GM19397 (cell line): Measurements from ENCODE around the gene SULF2.

Experiments used
- ATAC-seq: cut with Tn5 transposase; IDR thresholded peaks from one replicate; pipeline ENCODE4 v1.9.1; 2021; ENCODE audit warnings: mild to moderate bottlenecking, moderate library complexity; ENCODE audit not compliant: unreplicated experiment

The SULF2 gene

DNA sequence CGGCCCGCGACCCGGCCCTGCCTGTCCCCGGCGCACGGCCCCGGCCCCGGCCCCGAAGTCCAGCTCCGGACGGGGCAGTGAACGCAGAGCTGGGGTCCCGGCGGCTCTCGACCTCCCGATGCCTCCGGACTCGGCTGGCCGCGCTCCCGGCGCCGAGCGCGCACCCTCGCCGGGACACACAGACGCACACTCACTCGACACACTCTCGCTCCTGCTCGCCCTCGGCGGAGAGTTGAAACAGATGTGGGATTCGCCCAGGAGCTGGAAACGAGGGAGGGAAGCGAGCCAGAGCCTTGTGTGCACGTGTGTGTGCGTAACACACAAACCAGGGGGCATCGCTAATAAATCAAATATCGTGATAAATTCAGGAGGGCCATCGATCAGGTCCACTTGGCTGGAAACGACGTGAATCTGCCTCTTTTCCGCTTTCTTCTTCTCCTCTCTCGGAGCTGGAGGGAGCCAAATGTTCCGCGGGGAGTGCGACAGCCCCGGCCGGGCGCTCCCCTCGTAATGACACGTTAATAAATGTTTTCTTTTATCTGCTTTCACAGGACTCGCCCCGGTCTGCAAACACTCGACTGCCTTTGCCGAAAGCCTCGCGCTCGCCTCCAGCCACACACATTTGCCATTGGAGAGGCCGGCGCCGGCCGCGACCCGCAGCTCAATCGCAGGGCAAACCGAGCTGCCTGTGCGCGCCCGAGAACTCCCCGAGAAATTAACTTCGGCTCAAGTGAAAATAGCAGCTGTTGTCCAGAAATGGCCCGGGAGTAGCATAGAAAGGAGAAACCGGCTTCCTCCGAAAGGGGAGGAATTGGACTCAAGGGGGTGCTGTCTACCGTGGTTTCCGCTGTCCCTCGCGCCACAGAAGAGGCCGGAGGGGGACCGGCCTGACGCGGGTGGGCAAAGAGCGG is 828 bp upstream of the SULF2 start:
- no peak for ATAC-seq

DNA sequence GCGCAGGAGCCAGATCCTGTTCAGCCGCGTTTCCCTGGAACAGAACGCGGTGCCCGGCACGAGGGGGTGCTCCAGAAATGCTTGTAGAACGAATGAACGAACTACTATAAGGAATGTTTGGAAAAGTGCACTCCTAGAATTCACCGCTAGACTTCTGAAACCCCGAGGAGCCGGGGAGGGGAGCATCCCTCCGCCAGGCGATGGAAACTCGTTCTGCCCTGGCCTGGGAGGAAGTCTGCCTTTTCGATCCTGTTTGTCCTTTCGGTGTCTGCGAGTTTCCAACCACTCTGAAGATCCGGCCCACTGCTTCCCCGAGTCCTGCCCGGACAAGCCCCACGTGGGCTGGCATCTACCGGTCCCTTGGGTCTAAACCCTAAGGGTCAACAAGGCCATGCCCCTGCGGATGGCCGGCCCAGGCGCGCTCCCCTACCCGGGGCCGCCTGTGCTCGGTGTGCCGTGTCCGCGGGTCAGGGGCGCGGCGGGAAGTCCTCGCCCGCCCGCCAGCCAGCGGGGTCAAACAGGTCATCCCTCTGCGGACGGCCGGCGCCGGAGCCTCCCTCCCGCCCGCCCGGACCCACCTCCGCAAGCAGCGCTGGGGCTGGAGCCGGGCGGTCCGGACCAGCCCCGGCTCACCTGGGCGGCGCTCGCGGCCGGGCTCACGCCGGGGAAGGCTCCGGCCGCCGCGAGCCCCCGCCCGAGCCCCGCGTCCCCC is 526 bp downstream of the SULF2 start:
- ATAC-seq = no peak

DNA sequence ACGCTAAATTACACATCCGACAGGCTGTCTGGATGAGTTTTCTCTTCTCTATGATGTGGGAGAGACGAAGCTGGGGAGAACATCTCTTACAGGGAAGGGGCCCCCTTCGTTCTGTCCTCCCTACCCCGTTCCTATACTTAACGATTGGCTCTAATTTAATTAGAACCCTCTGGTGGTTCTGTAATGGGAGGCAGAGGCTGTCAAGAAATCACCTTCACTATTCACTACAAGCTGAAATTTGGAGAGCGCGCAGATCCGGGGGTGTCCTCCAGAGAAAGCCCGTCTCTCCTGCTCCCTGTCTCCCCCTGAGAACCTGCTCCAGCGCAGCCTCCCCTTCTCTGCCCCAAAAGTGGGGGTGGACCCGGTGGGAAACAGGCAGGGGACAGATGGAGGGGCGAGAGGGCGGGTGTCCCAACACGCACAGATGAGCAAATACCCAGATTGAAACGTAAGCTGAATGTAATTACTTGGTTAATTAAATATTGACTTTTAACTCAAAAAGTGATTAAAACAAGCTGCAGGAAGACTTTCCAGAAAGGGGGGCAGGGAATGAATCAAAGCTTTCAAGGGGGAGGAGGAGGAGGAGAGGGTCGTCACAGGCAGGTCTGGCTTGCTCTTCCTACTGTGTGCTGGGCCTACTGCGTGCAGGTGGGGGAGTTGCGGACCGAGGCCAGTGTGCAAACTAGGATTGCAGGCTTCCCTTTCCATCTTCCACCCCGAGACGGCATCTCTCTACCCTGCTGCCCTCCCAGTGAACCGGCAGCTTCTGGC is 1.3 kb downstream of the SULF2 start:
- no peak for ATAC-seq

DNA sequence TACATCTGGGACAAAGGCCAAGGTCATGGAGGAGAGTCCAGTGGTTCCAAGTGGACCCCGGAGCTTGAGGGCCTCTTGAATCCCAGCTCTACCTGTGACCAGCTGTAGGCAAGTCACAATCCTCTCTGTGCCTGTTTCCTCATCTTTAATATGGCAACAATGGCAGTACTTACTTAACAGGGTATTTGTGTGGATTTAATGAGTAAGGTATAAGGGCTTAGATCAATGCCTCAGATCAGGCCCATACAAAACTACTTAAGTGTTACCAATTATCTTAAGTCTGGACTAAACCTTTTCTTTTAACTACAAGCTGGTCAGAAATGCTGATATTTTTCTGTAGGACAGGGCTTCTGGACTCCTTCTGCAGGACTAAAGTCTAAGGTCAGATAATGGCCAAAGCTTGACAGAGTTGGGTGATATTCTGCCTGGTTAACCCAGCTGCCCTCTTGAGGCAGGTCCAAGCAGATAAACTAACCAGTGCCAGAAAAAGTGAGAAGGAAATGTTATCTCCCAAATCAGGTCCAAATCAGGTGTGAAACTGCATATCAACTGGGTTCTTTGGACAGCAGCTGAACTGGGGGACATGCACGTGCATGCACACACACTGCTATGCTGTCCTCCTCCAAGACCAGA is 2.2 kb downstream of the SULF2 start:
- ATAC-seq = no peak

DNA sequence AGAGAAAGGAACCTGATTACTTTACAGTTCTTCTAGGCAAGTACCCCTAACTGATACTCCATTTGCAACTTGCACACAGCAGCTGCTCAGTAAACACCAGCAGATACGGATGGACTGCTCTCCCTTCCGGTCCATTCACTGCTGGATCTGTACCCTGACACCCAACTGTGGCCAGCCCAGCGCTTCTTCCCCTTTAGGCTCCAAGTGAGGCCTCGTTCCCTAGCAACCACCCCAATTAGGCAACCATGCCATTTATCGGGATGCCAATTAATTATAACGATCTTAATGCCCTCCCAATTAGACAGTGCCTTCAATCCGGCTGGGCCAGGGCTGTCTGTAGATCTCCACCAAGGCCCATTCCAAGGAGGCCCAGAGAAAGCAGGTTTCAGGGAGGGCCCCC is 3.2 kb downstream of the SULF2 start:
- ATAC-seq = no peak

DNA sequence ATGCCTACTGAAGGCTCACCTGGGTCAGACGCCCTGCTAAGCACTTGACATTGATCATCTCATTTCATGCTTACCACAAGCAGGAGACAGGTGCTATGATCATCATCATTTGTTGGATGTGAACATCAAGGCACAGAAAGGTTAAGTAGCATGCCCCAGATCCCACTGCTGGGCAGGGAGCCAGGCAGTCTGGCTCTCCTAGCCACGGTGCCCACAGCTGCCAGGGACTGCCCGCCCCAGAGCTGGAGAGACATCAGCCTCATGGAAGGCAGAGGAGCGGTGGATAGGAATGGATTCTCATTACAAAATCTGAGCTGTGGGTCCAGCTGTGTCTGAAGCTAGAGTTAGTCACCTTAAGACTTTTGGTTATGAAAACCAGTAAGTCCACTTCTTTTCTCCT is 3.6 kb downstream of the SULF2 start:
- ATAC-seq = no peak

DNA sequence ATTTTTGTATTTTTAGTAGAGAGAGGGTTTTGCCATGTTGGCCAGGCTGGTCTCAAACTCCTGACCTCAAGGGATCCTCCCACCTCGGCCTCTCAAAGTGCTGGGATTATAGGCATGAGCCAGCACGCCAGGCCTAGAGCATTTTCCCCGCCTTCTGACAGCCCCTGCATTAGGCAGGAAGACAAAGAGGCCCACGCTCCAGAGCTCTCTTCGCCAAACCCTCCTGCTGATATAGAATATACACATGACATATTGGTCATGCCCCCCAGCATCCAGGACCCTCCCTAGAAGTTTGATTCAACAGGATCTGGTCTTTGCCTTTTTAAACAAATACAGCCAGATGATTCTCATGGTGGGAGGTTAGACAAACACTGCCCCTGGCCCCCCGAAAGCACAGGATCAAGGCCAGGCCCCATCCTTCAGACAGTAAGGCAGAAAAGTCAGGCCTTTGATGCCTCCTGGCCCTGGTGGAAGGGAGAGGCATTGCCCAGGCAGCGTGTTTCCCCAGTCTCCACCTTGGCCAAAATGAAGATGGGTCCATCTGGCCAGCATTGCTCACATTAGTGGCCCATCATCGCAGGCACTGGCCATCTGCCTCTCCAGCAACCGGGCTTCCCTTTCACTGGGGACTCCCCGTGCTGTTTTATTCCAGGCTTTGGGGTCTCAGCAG is 4.4 kb downstream of the SULF2 start:
- ATAC-seq = no peak

DNA sequence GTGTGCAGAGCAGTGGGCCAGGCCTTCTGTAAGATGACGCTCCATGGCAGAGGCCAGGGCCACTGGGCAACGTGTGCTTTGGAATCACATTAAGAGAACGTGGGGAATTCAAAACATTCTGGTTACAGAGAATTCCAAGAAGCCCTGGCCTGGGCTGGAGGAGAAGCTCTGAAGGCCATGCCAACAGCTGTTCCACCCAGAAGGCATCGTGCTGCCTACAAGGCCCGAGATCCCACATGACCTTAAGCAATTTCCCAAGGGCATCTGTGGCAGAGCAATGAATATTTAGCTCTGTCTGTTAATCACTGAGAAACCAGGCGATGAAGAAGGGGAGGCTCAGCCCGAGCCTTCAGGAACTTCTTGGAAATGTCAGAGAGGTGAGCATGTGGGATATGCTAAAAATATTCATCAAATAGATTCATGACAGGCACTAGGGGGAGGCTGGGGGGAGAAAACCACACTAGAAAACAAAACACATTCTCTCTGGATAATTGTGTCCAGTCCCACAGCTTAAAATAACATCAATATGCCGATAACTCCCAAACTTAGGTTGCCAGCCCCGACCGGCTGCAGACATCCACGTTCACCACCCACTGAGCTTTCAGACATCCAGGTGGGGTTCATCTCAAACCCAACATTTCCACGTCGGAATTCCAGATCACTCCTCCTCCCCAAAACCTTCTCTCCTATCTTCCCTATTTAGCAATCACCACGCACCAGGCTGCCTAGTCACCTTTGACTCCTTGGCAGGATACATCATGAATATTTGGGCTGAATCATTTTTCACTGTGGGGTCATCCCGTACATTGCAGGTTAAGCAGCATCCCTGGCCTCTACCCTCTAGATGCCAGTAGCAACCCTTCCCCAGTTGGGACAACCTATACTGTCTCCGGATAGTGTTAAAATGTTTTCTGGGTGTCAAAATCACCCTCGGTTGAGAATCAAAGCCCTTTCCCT is 6.6 kb downstream of the SULF2 start:
- ATAC-seq = no peak

DNA sequence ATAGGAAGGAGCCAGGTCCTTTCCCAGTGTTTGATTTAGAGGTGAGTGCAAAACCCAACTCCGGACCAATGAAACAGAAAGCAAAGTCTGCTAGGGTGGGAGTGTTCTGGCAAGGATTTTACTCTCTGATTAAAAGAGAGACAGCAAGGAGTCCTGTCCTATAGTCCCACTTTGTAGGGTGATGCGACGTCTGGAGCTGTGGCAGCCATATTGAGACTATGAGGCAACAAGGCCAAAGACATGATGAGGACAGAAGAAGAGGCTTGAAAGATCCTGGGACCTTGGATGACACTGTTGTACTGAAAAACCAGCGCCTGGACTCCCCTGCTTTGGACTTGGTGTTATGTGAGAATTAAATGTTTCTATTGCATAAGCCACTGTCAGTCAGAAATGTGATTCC is 8.1 kb downstream of the SULF2 start:
- ATAC-seq = no peak

DNA sequence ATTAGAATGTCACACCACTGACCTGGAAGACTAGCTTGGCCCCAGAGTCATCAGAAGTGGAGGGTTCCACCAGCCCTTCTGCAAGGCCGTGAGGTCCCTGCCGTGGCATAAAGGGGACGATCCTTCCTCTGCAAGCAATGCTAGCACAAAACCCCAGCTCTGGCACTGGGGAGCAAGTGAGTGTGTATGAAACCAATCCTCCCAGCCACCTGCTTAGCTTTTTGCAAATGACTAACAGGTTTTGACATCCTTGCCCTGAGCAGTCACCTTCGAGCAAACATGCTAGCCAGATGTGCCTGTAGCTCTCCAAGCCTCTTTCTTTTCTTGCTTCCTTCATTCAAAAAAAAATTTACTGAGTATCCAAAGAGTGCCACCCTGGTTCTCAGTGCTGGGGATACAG is 8.6 kb downstream of the SULF2 start:
- ATAC-seq = no peak

DNA sequence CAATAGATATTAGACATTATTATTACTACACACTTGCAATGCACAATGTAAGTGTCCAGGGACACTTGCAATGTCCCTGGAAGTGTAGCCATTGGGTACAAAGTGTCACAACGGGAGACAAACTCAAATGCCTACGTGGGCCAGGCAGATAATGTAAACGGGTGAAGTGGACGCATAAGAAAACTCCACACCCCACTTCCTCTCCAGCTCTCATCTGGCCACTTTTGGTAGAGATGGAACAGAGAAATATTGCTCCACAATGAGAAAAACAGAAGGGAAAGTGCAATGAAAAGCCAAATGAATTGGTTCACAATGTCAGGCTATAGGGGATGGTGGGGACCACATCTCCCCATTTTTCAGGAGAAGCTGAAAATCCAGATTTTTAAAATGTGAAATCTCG is 9.4 kb downstream of the SULF2 start:
- ATAC-seq = no peak

DNA sequence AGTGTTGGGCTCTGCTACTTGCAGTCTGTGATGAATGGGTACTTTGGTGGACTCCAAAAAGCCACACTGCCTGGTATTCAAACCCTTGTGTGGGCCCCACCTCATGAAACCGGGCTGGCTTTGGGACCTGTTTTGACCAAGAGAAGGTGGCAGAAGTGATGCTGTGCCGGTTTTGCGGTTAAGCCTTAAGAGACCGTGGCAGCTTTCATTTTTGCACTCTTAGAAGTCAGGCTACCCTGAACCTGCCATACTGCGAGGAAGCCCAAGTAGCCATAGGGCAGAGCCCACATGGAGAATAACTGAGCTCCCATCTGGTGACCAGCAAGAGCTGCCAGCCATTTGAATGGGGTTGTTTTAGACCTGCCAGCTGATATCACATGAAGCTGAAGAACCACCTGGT is 10.2 kb downstream of the SULF2 start:
- no peak for ATAC-seq

DNA sequence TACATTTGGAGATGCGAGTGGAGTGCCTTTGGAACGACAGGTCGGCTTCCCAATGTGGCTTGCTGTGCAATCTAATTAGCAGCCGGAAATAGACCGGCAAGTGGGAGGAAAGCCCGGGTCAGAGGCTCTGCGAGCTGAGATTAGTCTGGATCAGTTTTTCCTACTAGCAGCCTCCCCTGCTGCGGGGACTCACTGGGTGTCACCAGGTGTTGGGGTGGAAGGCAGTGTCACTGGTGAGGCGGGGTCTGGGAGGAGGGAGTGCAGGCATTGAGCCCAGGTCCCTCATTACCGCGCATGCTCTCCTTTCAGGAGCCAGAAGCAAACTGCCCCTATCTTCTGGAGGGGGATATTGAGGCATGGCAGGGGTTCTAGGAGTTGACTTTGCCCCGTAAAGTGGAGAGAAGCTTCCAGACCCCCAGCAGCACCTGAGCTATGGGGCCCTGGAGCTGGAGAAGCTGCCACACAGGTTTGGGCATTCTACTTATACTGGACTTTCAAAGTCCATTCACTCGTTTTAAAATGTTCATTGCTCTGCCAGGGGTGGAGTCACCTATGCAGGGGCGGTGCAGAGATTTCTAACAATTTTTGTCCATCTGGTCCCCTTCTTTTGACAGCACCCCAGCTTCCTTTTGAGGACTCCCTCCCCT is 11.0 kb downstream of the SULF2 start:
- no peak for ATAC-seq

DNA sequence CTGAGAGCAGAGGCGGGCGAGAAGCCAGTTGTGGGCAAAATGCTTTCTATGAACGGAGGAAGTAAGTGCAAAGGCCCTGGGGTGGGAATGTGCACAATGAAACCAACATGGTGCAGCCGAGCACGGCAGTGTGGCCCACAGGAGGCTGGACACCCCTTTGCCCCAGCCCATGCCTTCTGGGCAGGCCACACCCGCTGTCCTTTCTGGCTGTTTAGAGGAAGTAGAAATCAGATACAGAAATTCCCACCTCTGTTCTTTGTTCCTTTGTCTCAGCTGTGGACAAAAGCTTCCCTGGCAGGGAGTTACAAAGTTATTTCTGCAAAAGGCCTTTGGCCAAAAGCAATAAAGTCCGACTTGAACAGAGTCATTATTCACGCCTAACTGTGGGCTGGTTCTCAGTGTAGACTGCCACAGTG is 11.9 kb downstream of the SULF2 start:
- ATAC-seq = no peak

DNA sequence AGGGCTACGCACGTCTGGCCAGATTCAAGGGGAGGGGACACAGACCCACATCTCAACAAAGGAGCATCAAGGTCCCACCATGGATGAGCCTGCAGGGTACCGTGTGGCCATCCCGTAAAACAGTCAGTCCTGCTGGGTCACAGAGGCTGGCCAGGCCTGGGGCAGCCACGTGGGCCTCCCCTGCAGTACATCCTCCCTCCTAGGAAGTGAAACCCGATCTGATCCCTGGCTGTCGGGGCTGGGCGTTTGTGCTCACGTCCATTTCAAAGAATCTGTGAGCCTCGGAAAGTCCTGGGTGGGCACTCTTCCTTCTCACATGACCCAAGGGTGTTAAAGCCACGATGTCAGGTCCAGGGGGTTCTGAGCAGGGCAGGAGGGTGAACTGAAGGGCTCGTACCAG is 14.3 kb downstream of the SULF2 start:
- no peak for ATAC-seq

DNA sequence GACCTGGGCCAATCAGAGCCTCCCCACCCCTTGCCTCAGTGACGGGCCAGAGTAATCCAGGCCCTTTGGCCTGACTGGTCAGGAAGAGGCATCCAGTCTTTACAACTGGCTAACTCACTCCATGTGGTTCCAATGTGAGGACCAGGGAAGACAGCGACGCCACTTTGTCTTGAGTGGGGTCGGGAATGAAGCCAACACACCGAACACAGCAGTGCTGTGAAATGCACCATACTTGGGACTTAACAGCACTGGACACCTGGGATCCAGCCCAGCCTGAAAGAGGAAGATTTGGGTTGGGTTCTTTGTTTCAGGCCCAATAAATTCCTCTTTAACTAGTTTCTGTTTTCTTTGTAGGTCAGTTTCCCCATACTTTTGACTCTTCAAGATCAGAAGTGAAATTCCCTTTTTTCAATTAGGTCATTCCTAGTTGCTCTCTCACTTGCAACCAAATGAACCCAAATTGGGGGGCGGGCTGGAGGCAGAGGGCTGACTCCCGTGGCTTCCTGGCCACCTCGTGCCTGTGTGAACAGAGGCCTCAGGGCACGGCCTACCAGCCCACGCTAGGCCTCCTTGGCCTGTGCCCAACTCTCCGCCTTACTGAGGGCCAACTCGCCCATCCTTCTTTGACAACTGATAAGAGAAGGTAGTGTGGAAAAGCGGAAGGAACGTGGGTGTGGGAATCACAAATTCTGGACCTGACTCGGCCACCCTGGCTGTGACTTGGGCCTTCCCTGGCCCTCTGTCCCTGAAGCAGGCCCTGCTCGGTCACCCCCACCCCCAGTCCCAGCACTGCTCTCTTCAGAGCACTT is 17.1 kb downstream of the SULF2 start:
- no peak for ATAC-seq

DNA sequence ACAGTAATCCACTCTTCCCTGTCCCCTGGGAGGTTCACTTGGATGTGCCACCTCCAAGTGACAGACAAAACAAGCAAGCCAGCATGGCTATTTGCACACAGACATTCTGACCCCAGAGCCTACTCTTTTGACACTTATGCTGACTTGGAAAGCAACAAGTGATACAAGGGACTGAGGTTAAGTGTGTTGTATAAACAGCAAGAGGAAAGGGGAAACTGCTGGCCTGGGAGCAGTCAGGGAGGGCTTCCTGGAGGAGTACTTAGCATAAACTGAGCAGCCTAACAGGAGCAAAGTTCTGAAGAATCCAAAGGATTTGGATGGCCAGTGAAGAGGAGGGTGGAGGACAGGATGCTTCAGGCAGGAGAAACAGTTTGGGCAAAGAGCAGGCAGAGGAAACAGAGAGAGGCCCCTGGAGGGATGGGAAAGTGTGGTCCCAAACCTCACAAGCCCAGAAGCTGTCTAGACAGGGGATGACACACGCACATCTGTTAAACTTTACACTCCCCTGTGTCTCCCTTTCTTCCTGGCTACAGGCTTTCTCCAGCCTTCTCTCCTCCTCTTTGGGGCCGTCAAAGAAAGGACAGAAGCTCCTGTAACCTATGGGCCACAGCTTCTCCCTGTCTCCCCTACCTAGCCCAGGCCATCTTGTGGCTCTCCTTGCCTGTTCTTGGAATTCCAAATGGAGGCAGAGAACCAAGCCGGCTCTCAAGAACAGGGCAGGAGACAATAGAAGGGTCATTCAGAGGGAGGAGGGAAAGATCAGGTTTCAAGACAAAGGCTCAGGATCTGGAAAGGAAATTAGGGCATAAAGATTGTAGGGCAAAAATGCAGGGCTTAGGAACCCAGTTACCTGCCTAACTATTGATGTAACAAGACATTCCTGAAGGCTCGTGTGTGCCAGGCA is 19.3 kb downstream of the SULF2 start:
- no peak for ATAC-seq
